Right forelimb (tissue), 1 donor: ENCODE measurements around the gene PTCD3.

Source experiments
- DNase-seq: peaks from one replicate; pipeline ENCODE4 v3.0.0-alpha.2; 2018

The PTCD3 gene

DNA sequence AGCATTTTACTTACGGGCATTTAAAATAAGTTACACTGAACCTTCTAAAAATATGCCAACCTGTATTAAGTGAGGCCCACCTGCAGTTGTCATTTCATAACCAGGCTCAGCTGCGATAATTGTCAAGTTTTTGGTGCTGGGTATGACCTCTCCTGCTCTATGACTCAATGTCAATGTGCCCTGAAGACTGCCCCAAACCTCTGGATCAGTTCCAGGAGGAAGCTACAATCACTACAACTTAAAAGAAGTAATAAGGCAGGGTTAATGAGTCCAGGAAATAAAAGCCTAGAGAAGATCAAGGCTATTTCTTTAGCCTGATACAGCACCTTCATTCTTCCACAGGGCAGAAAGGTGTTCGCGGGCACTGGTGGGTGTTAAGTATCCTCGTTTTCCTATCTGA is 23.3 kb upstream of the PTCD3 start:
- no peak for DNase-seq

DNA sequence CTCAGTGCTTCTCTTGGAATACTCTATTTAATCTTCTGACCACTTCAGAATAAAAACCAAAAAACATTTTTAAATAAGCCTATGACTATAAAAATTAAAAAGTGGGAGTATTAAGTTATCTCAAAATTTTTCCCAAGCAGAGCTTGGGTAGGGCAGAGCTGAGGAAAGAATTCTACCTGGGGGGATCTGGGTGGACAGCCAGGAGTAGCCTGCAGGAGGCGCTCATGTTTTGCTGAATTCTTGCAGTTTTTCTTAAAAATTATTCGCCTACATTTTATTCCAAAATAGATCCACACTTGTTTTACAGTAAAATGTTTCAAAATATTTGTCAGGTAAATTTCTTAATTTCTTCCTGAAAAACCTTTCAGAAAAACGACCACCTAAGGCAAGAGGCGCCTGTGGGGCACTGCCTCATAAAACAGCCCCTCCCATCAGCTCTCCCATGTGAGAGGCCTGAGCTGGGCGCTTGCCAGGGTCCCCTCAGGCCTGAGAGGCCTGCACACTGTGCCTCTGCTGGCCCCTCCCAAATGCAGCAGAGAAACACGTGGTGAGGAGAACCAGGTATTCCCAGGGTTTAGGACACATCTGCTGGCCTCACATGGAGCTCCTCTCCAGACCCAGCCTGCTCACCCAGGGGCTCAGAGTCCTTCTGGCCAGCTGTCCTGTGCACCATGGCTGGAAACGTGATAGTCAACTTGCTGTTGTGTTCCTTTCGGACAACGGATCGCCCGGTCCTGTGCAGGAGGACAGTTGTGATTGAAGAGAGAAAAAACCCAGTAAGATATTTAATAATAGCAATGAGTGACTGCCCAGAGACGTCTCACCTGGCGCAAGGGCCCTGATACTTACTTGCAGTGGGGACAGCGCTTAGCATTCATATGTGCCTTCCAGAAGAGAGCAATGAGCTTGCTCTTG is 17.8 kb upstream of the PTCD3 start:
- DNase-seq: no peak

DNA sequence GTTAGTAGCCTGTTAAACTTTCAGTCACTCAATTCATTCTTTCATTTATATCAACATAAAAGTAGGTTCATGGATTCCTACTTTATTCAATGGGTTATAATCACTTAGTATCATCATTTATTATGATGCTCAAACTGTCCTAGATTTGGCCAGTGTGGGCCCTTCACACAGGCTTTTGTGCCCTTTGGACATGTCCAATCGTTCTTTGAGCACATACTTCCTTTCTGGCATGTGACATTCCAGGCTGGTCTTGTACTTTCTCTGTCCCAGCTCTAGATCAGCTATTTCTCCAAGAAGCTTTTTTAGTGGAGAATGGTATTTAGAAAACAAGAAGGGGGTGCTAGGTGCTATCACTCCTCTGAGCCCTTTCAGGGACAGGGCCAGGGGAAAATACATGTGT is 11.8 kb upstream of the PTCD3 start:
- no peak for DNase-seq

DNA sequence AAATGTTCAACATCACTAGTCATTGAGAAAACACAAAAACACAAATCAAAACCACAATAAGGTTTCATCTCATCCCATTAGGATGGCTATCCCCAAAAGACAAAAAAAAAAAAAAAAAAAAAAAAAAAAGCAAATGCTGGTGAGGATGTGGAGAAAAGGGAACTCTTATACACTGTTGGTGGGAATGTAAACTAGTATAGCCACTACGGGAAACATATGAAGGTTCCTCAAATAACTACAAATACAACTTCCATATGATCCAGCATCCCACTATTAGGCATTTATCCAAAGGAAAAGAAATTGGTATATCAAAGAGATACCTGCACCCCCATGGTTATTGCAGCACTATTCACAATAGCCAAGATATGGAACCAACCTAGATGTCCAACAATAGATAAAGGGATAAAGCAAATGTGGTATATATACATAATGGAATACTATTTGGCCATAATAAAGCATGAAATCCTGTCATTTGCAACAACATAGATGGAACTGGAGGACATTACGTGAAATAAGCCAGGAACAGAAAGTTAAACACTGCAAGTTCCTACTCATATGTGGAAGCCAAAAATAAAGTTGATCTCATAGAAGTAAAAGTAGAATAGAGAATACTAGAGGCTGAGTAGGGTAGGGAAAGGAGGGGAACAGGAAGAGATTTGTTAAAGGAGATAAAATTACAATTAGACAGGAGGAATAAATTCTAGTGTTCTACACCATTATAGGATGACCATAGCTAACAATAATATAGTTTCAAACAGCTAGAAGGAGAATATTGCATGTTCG is 8.7 kb upstream of the PTCD3 start:
- no peak for DNase-seq

DNA sequence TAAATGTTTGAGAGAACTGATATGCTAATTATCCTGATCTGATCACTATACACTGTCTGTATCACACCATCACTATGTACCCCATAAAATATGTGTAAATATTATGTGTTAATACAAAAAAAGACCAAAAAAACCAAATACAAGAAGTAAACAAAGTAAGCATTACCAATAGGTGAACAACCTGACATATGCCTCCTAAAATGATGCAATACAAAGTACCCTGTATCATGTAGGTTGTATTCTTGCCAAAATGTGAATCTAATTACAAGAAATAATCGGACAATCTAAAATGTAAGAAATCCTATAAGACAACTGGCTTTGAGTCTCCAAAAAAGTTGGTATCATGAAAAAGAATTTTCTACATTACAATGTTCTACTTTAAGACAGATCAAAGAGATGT is 8.1 kb upstream of the PTCD3 start:
- DNase-seq: no peak

DNA sequence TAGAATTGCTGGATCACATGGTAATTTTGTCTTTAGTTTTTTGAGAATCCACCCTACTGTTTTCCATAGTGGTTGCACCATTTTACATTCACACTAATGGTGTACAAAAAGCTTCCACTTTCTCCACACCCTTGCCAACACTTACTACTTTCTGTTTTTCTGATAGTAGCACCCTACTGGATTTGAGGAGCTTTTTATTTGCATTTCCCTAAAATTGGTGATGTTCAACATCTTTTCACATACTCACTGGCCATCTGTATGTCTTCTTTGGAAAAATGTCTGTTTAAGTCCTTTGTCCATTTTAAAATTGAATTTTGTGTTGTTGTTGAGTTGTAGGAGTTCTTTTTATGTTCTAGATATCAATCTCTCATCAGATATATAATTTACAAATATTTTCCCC is 3.9 kb upstream of the PTCD3 start:
- DNase-seq: no peak

DNA sequence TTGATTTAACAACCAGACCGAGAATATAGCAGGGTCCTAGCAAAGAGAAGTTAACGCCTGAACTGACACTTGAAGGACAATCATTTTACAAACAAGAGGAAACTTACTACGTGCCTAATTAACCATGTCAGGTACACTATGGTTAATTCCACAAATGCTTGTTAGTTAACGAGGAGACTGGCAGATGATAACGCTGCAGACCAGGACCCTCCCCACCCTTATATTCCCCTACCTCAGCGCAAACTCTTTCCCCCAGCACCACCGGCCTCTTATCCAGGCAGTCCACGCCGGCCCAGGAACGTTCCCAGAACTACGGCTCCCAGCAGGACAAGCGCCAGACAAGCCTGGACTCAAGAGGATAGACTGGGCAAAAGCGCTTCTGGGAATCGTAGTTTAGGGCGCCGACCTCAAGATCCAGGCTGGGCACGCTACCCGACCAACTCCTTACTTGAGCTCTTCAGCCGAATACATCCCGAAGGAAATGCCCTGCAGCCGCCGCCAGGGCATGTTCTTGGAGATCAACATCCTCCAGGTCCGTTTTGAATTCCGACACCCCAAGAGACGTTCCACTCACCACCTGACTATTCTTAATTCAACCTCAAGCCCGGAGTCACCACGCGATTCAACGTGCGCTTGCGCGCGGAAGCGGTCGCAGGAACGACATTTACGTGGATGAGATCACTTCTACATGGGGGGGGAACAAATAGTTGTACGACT is 625 bp upstream of the PTCD3 start, which contains the start of gene POLR1A:
POLR1A (minus strand) TSS at position 635 of the 717 bp plus-strand sequence; CDS start at position 525, 110 bp downstream.
- peak; percentile 92 for DNase-seq

DNA sequence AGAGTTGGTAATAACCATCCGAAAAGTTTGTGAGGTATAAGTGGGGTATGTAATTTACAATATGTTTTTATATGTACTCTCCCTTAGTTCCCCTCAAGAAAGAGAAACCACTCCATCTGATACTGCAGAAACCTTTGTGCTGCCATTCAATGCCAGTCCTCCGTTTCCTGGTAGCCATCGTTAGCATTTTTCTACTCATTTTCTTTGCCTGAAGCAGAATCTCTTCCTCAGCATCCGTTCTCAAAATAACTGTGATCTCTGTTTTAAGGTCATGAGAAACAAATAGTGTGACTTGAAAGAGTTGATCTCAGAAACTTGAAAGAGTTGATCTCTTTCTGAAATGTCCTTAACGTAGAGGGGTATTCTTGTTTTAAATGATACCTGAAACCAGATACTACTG is 996 bp downstream of the PTCD3 start:
- no peak for DNase-seq

DNA sequence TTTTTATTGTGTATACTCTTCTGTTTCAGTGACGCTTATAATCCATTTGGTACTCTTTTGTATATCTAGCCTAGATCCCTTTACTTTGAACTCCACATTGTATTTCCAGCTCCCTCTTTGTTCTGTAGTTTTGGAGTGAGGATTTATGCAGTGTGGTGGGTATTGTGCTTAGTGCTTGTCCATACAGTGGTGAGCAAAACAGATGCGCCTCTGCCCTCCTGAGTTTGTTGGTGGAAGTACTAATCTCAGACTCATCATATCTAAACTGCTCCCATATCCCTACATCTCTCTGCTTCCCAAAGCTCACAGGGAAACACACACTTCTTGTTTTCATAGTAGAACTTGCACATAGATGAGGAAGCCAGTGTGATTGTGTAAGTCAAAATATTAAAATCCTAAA is 12.1 kb downstream of the PTCD3 start:
- no peak for DNase-seq

DNA sequence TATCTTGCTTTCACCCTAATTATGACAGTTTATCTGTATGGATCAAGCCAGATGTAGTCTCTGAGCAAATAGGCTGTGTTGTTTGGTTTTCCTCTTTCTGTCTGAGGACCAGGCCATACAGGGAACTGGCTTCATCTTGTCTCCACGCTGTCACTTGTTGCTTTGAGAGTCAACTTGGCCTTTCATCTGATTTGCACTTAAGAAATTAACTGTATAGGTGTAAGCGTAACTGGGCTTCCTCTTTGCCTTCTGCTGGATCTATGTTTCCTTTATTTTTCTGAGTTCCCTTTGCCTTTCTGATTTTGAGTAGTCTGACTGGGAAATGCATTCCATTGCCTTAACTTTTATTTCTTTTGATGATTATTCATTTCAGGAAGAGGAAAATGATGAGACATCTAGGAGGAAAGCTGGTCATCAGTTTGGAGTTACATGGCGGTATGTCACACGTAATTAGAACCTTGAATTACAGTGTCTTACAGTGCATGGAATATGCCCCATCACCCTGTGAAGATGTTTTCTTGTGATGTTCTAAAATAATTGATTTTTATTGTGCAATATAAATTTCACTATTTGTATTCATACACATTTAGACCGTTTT is 17.4 kb downstream of the PTCD3 start:
- DNase-seq: no peak

DNA sequence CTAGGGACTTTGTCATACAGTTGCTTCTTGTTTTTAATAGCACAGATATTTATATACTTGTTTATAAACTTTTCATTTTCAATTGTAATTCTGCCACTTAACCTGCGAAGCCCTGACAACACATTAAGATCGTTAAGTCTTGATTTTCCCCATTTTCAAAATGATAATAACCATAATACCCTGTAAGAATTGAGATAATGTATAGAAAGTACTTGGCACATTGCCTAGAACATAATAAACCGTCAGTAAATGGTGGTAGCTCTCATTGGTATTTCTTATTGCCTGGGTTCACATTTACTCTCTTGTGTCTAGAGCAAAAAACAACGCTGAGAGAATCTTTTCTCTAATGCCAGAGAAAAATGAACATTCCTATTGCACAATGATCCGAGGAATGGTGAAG is 18.6 kb downstream of the PTCD3 start:
- DNase-seq: no peak

DNA sequence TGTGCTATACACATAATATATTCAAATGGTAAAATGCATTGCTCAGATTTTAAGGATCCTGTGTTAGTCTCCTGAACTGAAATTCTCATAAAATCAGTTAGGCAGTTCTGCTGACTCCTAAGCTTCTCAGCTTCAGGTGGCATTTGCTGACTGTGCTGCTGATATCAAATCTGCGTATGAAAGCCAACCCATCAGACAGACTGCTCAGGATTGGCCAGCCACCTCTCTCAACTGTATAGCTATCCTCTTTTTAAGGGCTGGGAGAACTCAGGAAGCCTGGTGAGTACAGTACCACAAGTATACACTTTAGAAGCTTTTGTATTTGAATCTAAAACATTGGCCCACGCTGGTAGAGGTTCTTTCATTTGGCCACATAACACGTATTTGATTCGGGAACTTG is 28.7 kb downstream of the PTCD3 start:
- no peak for DNase-seq

DNA sequence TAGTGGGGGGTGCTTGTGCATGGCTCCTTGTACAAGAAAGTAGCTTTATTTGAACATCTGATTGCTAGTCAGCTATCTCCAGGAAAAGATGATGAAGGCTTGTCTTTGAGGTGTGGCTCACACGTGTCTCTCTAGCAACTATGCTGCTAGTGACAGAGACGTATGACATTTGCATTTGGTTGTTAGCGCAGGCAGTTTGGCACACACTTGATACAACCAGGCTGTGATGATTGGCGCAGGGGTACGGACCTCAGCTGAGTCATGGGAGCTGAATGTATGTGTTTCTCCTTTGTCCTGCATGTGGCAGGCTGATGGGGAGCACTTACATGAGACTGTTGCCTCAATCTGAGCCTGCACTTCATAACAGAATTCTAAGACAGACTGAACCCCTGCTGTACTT is 29.6 kb downstream of the PTCD3 start:
- DNase-seq: no peak

DNA sequence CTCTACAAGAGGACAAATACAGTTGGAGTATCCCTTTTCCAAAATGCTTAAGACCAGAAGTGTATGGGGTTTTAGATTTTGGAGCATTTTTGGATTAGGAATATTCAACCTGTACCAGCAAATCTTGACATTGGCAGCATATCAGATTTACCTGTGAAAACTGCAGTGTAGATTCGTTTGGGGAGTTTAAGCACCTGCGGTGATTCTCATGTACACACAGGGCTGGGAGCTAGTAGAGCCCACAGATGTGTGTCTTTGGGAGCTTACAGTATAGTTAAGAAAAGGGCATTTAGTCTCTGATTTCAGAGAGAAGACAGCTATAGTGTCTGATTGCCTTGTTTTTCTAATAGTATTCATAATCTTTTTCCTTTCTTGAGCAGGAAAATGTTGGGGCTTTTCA is 30.1 kb downstream of the PTCD3 start:
- no peak for DNase-seq

DNA sequence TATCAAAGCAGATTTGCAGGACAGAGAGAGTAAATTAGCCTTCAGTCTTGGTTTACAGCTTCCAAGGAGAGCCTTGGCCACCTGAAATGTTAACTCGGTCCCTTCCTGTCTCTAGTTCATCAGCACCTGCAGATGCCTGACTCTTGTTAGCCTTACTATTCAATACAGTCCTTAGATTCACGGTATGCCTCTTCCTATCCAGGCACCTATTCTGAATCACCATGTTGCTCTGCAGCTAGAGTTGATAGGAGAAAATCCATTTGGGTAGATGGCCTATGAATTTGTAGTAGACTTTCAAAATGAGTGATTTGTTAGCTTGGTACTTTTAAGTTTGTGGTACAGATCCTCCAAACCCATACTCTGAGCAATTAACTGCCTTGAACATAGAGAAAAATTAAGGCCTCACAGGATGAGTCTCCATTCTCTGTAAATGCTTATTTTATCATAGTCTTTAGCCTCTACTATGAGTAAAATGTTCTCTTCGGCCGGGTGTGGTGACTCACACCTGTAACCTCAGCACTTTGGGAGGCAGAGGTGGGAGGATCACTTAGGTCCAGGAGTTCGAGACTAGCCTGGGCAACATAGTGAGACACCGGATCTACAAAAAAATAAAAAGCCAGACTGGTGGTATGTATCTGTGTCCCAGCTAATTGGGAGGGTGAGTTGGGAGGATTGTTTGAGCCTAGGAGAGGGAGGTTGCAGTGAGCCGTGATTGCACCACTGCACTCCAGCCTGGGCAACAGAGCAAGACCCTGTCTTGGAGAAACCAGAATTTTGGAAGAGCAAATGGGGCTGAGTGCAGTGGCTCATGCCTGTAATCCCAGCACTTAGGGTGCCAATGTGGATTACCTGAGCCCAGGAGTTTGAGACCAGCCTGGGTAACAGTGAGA is 32.9 kb downstream of the PTCD3 start:
- DNase-seq: no peak

DNA sequence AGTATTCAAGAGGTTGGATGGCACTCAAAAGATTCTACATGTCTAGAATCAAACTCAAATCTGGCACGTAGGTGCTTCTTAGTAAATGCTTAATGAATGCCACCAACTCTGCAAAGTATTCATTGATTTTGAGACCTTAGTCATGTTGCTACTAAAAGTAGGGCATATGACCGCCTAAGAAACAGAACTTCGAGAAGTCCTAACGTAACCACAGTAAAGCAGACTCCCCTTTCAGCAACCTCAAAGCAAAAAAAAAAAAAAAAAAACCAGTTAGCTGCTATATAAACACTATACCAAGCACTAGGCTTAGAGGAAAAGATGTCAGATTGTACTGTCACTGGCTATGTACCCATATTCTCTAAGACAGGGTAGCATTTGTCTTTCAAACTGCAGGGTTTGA is 33.9 kb downstream of the PTCD3 start:
- no peak for DNase-seq

DNA sequence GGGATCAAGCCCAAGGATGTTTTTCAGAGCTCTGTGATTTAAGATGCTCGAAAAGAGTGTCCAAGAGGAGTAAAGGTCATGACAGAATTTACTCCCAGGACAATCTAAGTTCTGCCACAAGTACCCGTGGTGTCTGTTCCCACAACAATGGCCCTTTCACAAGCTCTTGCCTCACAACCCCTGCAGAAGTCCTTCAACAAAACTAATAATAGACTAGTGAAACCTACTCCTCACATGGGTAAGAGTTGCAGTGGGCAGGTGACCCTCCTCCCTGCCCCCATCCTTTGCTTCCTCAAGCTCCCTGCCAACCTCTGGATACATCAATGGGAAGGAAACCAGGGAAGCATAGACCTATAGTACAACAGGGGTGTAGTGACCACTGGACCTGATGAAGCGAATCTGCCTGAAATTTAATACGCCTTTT is 34.9 kb downstream of the PTCD3 start:
- DNase-seq: no peak

DNA sequence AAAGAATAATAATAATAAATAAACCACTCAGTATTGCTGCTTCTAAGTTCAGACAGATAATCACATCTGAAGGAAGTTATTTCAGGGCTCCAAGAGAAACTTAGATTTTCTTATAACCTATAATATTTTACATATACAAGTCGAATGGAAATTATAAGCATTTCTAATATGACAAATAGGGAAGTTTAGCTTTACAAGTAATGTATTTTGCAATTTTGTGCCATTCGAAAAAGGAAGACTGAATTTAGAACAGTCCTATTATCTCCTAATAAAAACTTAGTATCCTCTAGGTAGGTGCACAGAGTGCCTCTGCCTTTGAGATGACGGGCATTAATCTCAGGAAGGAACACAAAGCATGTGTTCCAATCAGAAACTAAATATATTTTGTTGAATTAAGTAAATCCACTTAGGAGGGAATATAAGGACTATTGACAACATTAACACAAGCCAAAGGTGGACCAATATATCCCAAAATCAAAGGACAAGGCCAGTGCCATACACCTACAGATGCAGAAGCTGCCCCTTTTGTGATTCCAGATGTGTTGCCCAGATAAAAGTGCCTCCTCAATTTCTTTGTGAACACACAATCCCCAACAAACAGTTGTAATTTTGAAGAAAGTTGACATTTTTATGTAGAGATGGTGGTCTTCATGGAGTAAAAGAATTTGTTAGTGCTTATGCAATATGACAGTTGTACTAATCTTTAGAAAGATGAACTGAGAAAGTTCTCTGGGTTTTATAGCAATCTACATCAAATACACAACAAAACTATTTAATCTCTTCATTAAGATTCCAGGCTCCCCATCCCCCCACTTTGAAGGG is 36.6 kb downstream of the PTCD3 start:
- DNase-seq: no peak

DNA sequence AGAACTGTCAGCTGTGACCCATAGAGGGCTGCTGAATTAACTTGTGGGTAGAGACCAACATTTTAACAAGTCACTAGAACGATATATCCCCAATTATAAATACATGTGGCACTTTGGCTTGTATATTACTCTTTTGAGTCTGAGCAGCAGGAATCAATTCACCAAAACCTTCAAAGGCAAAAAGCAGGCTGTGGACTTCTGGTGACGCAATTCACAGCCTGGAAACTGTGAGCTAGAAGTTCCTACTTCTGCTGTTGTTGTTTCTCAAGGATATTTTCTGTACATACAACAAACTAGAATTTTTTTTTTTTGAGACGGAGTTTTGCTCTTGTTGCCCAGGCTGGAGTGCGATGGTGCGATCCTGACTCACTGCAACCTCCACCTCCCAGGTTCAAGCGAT is 37.3 kb downstream of the PTCD3 start:
- DNase-seq: no peak

DNA sequence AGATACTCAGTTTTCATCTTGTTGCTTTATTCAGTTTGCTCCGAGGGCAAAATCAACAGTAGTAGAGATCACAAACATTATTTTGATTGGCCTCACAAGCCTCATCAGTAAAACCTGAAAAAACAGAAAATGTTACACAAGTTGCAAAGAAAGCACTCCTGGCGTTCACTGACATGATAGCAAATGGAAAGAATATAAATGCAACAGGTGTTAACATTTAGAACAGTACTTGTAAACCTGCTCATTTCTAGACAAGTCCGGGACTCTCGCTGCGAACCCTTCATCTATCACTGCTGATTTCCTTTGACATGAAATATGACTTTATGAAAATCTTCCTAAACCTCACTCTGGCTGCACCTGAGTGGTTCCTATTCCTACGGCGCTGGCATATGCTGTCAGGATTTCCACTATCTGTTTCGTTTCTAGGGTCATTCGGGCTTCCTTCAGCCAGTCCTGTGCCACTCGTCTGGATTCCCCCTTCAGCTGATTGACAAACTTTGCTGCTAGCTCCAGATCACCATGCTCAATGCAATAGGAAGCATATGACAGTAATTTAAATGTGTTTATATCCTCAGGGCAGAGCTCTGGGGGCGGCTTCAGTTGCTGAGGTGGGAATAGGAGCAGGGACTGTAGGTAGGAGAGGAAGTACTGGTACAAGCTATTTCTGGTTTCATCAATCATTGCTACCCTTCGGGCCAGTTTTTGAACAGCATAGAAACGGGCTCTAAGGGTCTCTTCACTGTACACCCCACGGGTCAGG is 38.1 kb downstream of the PTCD3 start:
- DNase-seq: no peak
